Measurements from ENCODE around the gene CASP10. TPM values are rescaled to one million over a fixed set of nuclear protein-coding genes. Genes with fewer than 3 reads are reported as not detected.

CASP10 gene
- polyA plus RNA-seq, 1 experiment, result 0.83 TPM

DNA sequence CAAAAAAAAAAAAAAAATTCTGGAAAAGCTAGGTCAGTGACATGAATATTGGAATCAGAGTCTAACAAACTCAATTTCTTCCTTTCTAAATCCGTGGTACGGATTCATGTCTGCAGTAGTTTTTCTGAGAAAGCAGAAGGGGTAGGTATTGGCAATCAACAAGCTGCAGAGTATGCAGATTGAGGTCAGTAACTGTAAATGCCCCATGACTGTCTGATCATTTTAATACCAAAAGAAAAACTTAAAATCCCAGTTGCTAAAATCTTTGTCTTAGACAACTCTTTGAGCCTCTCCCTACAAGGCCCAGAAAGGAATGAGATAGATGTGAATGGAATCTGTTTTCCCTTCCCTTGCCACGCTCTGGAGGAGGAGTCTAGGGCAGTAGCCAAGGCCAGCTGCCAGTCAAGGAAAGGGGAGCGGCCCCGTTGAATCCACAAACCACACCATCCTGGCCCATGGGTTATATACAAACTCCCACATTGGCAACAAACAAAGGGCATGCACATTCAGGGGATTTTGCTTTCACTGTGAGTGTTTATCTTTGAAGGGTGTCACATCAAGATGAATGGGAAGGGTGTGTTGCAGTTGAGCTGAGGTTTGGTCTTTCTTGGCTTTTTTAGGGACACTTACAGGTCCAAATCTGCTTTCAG lies 71.3 kb downstream of the CASP10 start:
- DNase-seq (ENCODE audit: low read depth), result no peak
- TF ChIP-seq, protein P1, sequence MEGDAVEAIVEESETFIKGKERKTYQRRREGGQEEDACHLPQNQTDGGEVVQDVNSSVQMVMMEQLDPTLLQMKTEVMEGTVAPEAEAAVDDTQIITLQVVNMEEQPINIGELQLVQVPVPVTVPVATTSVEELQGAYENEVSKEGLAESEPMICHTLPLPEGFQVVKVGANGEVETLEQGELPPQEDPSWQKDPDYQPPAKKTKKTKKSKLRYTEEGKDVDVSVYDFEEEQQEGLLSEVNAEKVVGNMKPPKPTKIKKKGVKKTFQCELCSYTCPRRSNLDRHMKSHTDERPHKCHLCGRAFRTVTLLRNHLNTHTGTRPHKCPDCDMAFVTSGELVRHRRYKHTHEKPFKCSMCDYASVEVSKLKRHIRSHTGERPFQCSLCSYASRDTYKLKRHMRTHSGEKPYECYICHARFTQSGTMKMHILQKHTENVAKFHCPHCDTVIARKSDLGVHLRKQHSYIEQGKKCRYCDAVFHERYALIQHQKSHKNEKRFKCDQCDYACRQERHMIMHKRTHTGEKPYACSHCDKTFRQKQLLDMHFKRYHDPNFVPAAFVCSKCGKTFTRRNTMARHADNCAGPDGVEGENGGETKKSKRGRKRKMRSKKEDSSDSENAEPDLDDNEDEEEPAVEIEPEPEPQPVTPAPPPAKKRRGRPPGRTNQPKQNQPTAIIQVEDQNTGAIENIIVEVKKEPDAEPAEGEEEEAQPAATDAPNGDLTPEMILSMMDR (IDR thresholded peaks at IDR 0.05; ENCODE audit: insufficient read depth, low read depth, low read length), result no peak
- CTCF ChIA-PET, result interaction anchor here (0.7 kb wide), 1 partner anchor 17 kb away, joined by 3 read pairs; no protein-coding TSS in a partner anchor
- Histone ChIP-seq H3K27me3 (ENCODE audit: control insufficient read depth, insufficient read depth, low read length) (no peaks in the 10 kb centered on the region), H3K4me3 (ENCODE audit: low read depth, low read length) (no peak overlapping the region), H3K36me3 (ENCODE audit: control insufficient read depth, insufficient read depth, low read length) (no peaks in the 10 kb centered on the region)
- POLR2A ChIA-PET, result no interaction called here

DNA sequence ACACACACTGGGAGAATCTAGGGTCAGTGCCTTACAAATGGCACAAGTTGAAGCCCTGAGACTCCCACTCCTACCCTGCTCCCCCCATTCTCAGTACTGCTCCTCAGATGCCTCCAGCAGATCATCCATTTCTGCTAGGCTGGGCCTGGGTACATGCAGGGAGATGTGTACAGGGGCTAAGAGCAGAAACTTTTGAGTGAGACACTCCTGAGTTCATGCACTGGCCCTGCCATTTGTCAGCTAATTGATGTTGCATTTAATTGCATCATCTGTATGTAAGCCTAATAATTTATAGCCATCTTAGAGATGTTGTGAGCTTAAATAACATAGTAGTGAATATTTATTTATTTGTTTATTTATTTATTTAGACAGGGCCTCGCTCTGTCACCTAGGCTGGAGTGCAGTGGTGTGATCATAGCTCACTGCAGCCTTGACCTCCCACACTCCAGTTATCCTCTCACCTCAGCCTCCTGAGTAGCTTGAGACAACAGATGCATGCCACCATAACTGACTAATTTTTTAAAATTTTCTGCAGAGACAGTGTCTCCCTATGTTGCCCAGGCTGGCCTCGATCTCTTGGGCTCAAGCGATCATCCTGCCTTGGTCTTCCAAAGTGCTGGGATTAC lies 72.6 kb downstream of the CASP10 start:
- ChIA-PET CTCF (interaction anchor here (0.6 to 2.3 kb wide), 4 partner anchors 18 to 345 kb away, joined by 3 to 5 read pairs (median 4); no protein-coding TSS in a partner anchor), POLR2A (interaction anchor here (0.6 kb wide), 1 partner anchor 388 kb away, joined by 7 read pairs; the partner anchor contains the start of gene TMEM237)
- H3K4me3 ChIP-seq (ENCODE audit: low read depth, low read length), result no peak overlapping the region
- no peak for DNase-seq (ENCODE audit: low read depth)
- no peaks in the 10 kb centered on the region for H3K27me3 ChIP-seq (ENCODE audit: control insufficient read depth, insufficient read depth, low read length)
- TF ChIP-seq, protein P1 (IDR thresholded peaks at IDR 0.05; ENCODE audit: insufficient read depth, low read depth, low read length), result no peak
- H3K36me3 ChIP-seq (ENCODE audit: control insufficient read depth, insufficient read depth, low read length), result no peaks in the 10 kb centered on the region

DNA sequence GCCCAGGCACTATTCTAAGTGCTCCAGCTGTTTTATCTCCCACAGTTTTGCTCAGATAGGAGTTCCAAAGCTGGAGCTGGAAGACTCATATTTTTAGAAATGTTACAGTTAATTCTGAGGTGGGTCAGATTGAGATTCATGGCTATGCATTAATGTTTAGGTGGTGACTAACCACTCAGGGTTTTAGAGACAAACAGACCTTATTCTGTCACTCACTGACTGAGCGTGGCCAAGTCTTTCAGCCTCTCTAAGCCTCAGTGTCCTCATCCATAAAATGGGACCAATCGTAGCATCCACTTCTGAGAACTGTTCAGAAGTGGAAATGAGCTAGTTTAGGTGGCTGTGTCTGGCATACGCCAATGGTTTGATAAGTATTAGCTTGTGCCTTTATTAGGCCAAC lies 73.1 kb downstream of the CASP10 start:
- TF ChIP-seq, protein P1 (IDR thresholded peaks at IDR 0.05; ENCODE audit: insufficient read depth, low read depth, low read length), result no peak
- H3K4me3 ChIP-seq (ENCODE audit: low read depth, low read length), result no peak overlapping the region
- no peaks in the 10 kb centered on the region for H3K36me3 ChIP-seq (ENCODE audit: control insufficient read depth, insufficient read depth, low read length)
- H3K27me3 ChIP-seq (ENCODE audit: control insufficient read depth, insufficient read depth, low read length), result no peaks in the 10 kb centered on the region
- CTCF ChIA-PET, result interaction anchor here (0.6 to 2.3 kb wide), 5 partner anchors 19 to 345 kb away, joined by 3 to 5 read pairs (median 3); no protein-coding TSS in a partner anchor
- DNase-seq (ENCODE audit: low read depth), result no peak
- POLR2A ChIA-PET, result interaction anchor here (0.6 kb wide), 1 partner anchor 387 kb away, joined by 7 read pairs; the partner anchor contains the start of gene TMEM237

DNA sequence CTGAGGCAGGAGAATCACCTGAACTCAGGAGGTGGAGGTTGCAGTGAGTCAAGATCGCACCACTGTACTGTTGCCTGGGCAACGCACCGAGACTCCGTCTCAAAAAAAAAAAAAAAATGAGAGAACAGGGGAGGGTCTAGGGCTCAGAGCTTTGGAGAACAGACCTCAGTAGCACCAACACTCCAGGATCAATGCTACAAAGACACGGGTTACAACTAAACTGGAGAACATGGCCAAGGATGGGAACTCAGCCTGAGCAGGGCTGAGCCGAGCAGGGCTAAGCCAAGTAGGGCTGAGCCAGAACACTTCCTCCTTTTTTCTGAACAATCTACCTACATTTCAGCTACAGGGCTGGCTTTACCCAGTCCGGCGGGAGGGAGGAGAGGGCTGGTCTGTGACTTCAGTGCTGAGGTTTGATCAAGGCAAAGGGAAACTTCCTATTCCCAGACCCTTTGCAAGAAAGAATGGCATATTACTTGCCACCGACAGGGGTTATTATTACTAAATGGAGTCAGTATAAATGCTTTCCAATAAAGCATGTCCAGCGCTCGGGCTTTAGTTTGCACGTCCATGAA lies 74.5 kb downstream of the CASP10 start:
- TF ChIP-seq, protein P1 (IDR thresholded peaks at IDR 0.05; ENCODE audit: insufficient read depth, low read depth, low read length), result no peak
- H3K27me3 ChIP-seq (ENCODE audit: control insufficient read depth, insufficient read depth, low read length), result no peaks in the 10 kb centered on the region
- POLR2A ChIA-PET, result no interaction called here
- peak overlapping the region; percentile 72 for H3K4me3 ChIP-seq (ENCODE audit: low read depth, low read length)
- CTCF ChIA-PET, result interaction anchor here (2.3 kb wide), 1 partner anchor 20 kb away, joined by 5 read pairs; no protein-coding TSS in a partner anchor
- H3K36me3 ChIP-seq (ENCODE audit: control insufficient read depth, insufficient read depth, low read length), result no peaks in the 10 kb centered on the region
- no peak for DNase-seq (ENCODE audit: low read depth)

All from BJ (cell line).